HG03442 (cell line): ENCODE data around the gene PTK6.
"Not testable (repeated sequence)": the region's sequence is repeated elsewhere in the genome, so short reads cannot be mapped to it uniquely, and the experiment has no call there.

ENCODE experiments used
- ATAC-seq: cut with Tn5 transposase; IDR thresholded peaks from one replicate; pipeline ENCODE4 v1.9.1; 2021; ENCODE audit warnings: mild to moderate bottlenecking, moderate library complexity; ENCODE audit not compliant: unreplicated experiment

Gene PTK6

GRCh38 chr20:63483834-63484233, 53.3 kb downstream of the PTK6 start:
- ATAC-seq = no peak

- no peak for ATAC-seq
Observed at GRCh38 chr20:63482021-63482587, 55.1 kb downstream of the PTK6 start.

- ATAC-seq = no peak
Observed at GRCh38 chr20:63481503-63481902, 55.7 kb downstream of the PTK6 start.

- ATAC-seq = not testable (repeated sequence)
Observed at GRCh38 chr20:63479695-63480419, 57.3 kb downstream of the PTK6 start.

GRCh38 chr20:63478346-63479302, 58.6 kb downstream of the PTK6 start:
- ATAC-seq = no peak
